Activated T-helper 1 cell treated with anti-CD3 and anti-CD28 coated beads, Interleukin-2, amount 50 U/mL, for 16 hours (primary cell): Measurements from ENCODE around the gene FAM222A.

Source experiments
- DNase-seq, 2 donors: peaks; one replicate each; pipeline ENCODE4 v3.0.0-alpha.2; 2020; ENCODE audit warnings: low read depth in 1 of 2, low spot score in 1 of 2

Gene FAM222A

GRCh38 chr12:109724321-109724892 is 10.8 kb downstream of the FAM222A start:
- DNase-seq, result no peak

- DNase-seq, result no peak
Measured at GRCh38 chr12:109725321-109726105, 11.9 kb downstream of the FAM222A start.

GRCh38 chr12:109726106-109726497 is 12.5 kb downstream of the FAM222A start:
- no peak for DNase-seq

GRCh38 chr12:109726511-109727038 is 12.9 kb downstream of the FAM222A start:
- no peak for DNase-seq

- DNase-seq, result no peak
Measured at GRCh38 chr12:109727039-109727723, 13.6 kb downstream of the FAM222A start.

- DNase-seq, result no peak
Measured at GRCh38 chr12:109727746-109728726, 14.4 kb downstream of the FAM222A start.

GRCh38 chr12:109728921-109729320 is 15.3 kb downstream of the FAM222A start:
- DNase-seq, result no peak

- DNase-seq, result no peak
Measured at GRCh38 chr12:109729371-109729781, 15.8 kb downstream of the FAM222A start.

GRCh38 chr12:109729801-109730200 is 16.2 kb downstream of the FAM222A start:
- DNase-seq, result no peak

- no peak for DNase-seq
Measured at GRCh38 chr12:109730306-109731145, 16.9 kb downstream of the FAM222A start.

- DNase-seq, result no peak
Measured at GRCh38 chr12:109731231-109731731, 17.7 kb downstream of the FAM222A start.

- no peak for DNase-seq
Measured at GRCh38 chr12:109731806-109732205, 18.2 kb downstream of the FAM222A start.

- DNase-seq, result no peak
Measured at GRCh38 chr12:109732321-109733305, 19.0 kb downstream of the FAM222A start.

GRCh38 chr12:109734219-109735000 is 20.8 kb downstream of the FAM222A start:
- no peak for DNase-seq

- DNase-seq, result no peak
Measured at GRCh38 chr12:109735051-109735521, 21.5 kb downstream of the FAM222A start.

GRCh38 chr12:109735825-109736551 is 22.4 kb downstream of the FAM222A start:
- no peak for DNase-seq

GRCh38 chr12:109736552-109737108 is 23.0 kb downstream of the FAM222A start:
- DNase-seq, result no peak
